PC-9 (cell line): Measurements from ENCODE around the gene LRRTM4.
"Not testable (repeated sequence)": the region's sequence is repeated elsewhere in the genome, so short reads cannot be mapped to it uniquely, and the experiment has no call there.

Experiments
- CTCF ChIP-seq: fragments of 200-600 bp; sonication (generic); conservative IDR thresholded peaks from 2 replicates; pipeline ENCODE4 v1.6.1; 2017; ENCODE audit warnings: mixed run types, antibody characterized with exemption, mild to moderate bottlenecking, moderate library complexity
- EZH2 ChIP-seq: fragments of 200-600 bp; sonication (generic); IDR thresholded peaks from 2 replicates; pipeline ENCODE4 v1.8.0; 2017; ENCODE audit warnings: antibody characterized with exemption, low read depth

- TF ChIP-seq CTCF, EZH2: not testable (repeated sequence)
Observed at GRCh38 chr2:76697998-76698713, 824.0 kb downstream of the LRRTM4 start.
